Stimulated activated CD8-positive, alpha-beta memory T cell treated with anti-CD3 and anti-CD28 coated beads, Interleukin-4, amount 100 ng/mL, for 48 hours (primary cell): Measurements from ENCODE around the gene UPF1.
"Not testable (repeated sequence)": the region's sequence is repeated elsewhere in the genome, so short reads cannot be mapped to it uniquely, and the experiment has no call there.

ENCODE experiments used
- DNase-seq: peaks from one replicate; pipeline ENCODE4 v3.0.0-alpha.2; 2020

UPF1 gene

DNA sequence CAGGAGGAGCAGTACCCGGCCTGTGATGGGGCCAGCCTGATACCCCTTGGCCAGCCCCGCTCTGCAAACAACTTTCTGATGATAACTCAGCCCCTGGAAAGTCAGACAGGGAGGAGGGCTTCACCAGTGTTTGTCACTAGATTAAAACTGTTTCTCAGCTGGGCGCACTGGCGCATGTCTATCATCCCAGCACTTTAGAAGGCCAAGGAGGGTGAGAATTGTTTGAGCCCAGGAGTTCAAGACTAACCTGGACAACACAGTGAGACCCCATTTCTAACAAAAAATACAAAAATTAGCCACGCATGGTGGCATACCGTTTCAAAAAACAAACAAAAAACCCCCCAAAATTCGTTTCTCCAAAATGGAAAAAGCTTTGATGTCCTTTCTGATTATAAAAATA is 69.7 kb downstream of the UPF1 start:
- no peak for DNase-seq

GRCh38 chr19:18902519-18902918 is 70.8 kb downstream of the UPF1 start:
- not testable (repeated sequence) for DNase-seq

GRCh38 chr19:18903156-18904037 is 71.6 kb downstream of the UPF1 start:
- DNase-seq: no peak

DNA sequence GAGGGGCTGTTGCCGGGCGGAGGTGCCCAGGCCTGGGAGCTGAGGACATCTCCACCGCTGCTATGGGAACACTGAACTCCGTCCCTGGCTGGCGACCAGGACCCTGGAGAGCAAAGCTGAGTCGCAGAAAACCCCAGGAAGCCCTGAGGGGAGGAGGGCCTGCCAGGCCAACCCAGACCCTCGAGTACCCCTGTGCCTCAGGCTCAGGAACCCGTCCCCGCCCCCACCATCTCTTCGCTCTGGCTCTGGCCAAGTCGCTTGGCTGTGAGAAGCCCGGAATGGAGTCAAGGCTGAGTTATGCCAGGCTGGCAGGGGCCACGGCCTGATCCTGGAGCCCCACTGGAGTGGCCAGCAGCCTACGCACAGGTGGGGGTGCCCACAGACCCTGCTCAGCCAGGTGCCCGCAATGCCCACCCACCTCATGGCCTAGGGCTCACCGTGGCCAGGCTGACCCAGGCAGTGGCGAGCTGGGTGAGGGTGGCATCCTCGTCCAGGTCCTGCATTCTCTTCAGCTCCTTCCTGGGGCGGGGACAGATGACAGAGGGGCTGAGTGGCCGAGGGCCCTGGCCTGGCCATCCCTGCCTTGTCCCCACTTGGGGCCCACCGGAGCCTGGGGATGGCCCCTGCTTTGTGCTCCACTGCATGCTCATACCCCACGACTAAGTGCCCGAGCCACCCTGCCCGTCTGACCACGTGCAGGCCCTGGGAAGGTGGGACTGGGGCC is 72.7 kb downstream of the UPF1 start:
- DNase-seq: no peak

DNA sequence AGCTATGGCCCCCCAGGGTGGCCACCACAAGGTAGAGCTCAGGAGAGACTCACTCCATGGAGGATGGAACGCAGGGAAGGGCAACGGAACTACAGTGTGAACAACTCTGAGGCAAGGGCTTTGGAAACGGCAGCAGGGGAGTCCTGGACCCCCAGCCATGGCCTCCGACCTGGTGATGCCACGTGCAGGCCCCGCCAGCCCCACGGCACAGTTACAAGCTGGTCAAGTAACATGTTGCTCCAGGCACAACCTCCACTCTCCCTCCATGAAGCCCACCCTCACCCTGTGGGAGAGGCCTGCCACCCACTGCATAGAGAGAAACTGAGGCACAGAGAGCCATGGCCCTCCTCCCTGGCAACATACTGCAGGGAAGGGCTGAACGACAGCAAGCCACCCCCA is 73.3 kb downstream of the UPF1 start:
- no peak for DNase-seq

DNA sequence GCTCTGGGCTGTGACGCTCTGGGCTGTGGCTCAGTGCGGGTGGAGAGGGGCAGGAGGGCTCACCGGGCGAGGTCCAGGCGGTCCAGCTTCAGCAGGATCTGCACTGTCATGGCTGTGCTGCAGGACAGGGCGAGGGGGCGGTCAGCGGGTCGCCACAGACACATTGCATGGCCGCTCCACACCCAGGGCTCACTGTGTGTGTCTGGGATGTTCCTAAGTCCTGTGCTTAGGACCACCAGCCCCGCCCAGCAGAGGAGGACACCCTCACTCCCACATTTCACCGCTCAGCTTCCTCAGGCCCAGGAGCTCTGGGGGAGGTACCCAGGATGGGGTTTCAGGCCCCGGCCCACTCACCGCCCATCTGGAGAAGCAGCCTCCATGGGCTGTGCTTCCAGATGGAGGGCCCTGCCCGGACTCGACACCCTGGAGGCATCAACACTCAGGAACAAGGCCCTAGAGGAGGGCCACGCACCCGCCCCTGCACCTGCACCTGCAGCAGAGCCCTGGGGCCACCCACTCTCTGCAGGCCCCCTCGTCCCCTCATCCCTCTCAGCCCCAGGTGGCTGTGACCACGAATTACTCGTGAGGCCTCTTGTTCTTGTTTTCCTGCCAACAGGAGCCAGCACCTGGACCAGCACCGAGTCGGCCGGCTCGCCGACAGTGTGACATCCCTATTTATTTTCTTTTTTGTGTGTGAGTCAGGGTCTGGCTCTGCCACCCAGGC is 73.9 kb downstream of the UPF1 start:
- DNase-seq: no peak

DNA sequence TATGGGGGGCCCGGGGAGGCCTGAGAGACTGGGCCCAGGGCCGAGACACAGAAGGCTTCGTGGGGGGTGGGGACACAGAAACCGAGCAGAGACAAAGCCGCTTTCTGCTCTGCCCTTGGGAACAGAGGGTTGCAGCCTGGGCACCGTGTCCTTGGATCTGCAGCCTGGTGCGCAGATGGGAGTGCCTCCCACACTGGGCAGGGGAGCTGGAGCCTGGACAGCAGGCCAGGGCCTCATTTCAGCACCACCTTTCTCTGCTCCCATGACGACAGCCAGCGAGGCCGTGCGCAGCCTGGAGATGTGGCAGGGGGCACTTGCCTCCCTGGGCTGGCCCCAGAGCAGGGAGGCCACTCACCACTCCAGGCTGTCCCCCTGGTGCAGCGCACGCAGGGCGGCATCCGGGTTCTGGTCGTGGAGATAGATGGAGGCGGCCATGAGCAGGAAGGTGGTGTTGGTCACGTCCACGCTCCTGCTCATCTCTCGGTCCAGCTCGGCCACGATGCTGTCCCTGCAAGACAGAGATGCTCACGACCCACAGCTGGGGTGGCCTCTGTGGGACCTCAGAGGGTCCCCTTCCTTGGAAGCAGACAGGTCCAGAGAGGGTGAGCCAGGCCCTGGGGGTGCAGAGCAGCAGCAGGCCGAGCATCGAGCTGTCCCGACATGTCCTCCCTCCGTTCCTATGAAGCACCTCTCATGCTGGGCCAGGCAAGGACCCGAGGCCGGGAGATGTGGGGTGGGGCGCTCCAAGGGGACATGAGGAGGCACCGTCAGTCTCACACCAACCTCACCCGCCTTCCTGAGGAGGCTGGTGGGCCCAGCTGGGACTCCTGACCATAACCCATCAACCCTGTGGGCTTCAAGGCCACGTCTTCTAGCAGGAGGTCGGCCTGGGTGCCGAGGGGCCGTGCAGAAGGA is 75.1 kb downstream of the UPF1 start:
- no peak for DNase-seq

GRCh38 chr19:18908917-18909619 is 77.3 kb downstream of the UPF1 start:
- no peak for DNase-seq

GRCh38 chr19:18910010-18910409 is 78.3 kb downstream of the UPF1 start:
- DNase-seq: no peak

GRCh38 chr19:18910801-18911436 is 79.2 kb downstream of the UPF1 start:
- DNase-seq: no peak

DNA sequence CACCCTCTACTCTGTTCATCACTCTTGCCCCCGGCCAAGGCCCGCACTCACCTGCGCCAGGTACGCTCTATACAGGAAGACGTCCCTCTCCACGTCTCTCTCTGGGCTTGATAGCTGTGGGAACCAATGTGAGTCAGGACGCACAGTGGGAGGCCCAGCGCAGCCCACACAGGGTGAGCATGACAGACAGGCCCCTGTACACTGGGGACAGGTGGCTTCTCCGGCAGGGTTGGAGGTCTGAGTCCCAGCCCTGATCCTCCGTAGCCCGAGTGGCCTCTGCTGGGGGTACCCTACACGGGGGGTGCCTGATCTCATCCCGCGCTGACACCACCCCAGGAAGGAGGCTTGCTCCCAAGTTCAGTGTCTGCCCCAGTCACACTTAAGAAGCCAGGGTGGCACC is 81.2 kb downstream of the UPF1 start:
- no peak for DNase-seq

DNA sequence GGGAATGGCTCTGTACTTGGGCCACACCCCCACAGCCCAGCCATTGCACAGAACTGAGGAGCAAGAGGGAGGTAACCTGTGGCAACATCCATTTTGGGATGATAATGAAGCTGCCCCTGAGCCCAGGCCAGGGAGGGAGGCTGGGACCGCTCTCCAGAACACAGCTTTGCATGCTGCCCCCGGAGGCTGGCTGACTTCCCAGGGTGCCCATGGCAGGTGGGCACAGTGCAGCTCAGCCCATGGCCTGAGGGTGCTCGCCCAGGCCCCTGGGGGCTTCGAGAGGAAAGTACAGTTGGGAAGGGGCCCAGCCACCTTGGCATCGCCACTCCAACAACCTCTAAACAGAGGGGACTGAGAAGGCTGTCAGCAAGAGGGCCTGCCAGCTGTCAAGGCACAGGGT is 81.7 kb downstream of the UPF1 start:
- no peak for DNase-seq

- DNase-seq: peak; percentile 58
Observed at GRCh38 chr19:18915639-18916038, 83.9 kb downstream of the UPF1 start.

DNA sequence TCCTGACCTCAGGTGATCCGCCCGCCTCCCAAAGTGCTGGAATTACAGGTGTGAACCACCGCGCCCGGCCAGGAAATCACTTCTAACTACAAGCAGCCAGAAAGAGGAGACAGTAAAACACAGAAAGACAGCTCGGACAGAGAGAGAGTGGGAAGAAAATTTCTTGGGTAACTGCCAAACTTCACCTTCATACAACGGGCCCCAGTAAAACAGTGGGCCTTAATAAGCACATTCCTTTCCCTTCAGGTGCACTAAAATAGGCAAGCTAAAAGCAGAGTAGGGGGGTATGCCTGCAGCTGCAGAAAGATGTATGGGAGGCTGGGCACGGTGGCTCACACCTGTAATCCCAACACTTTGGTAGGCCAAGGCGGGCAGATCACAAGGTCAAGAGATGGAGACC is 85.8 kb downstream of the UPF1 start:
- DNase-seq: not testable (repeated sequence)
